H9 (cell line): ENCODE results near the gene B3GALT4. TPM values are rescaled to one million over a fixed set of nuclear protein-coding genes. Genes with fewer than 3 reads are reported as not detected.

ENCODE experiments used
- DNase-seq: peaks from one replicate; pipeline ENCODE4 v3.0.0-alpha.2; 2017
- H2AFZ ChIP-seq: one replicate; pipeline ENCODE4 v1.6.1; 2013; ENCODE audit warnings: mild to moderate bottlenecking, low read length, control low read depth, moderate library complexity
- H2AK5ac ChIP-seq: 2 replicates; pipeline ENCODE4 v1.6.1; 2013; ENCODE audit warnings: low read length, control low read depth, mixed read lengths; ENCODE audit not compliant: insufficient read length
- H2BK120ac ChIP-seq: one replicate; pipeline ENCODE4 v1.6.1; 2013; ENCODE audit warnings: low read depth, mild to moderate bottlenecking, low read length, control low read depth, inconsistent platforms; ENCODE audit not compliant: poor library complexity, severe bottlenecking
- H2BK12ac ChIP-seq: 2 replicates; pipeline ENCODE4 v1.6.1; 2013; ENCODE audit warnings: low read length, control low read depth, mixed read lengths, low read depth; ENCODE audit not compliant: insufficient read length
- H2BK15ac ChIP-seq: 2 replicates; pipeline ENCODE4 v1.6.1; 2013; ENCODE audit warnings: low read depth, low read length, control low read depth
- H2BK20ac ChIP-seq: one replicate; pipeline ENCODE4 v1.6.1; 2013; ENCODE audit warnings: low read depth, mild to moderate bottlenecking, low read length, control low read depth, inconsistent platforms; ENCODE audit not compliant: poor library complexity, severe bottlenecking
- H2BK5ac ChIP-seq: 2 replicates; pipeline ENCODE4 v1.6.1; 2013; ENCODE audit warnings: low read length, control low read depth, mixed read lengths; ENCODE audit not compliant: insufficient read length
- H3K14ac ChIP-seq: 2 replicates; pipeline ENCODE4 v1.6.1; 2013; ENCODE audit warnings: low read length, control low read depth; ENCODE audit not compliant: insufficient read depth
- H3K18ac ChIP-seq: 2 replicates; pipeline ENCODE4 v1.6.1; 2013; ENCODE audit warnings: low read depth, mild to moderate bottlenecking, mixed read lengths, low read length, control low read depth; ENCODE audit not compliant: insufficient read length
- H3K23ac ChIP-seq: 2 replicates; pipeline ENCODE4 v1.6.1; 2013; ENCODE audit warnings: low read length, control low read depth, mixed read lengths, low read depth; ENCODE audit not compliant: insufficient read length
- H3K23me2 ChIP-seq: 2 replicates; pipeline ENCODE4 v1.6.1; 2013; ENCODE audit warnings: low read depth, mild to moderate bottlenecking, mixed read lengths, low read length, control low read depth; ENCODE audit not compliant: insufficient read length, poor library complexity, severe bottlenecking
- H3K27ac ChIP-seq: 2 replicates; pipeline ENCODE4 v1.5.1; 2013; ENCODE audit warnings: low read length, control low read depth, mixed read lengths, low read depth; ENCODE audit not compliant: insufficient read length
- H3K27me3 ChIP-seq: 2 replicates; pipeline ENCODE4 v1.6.1; 2013; ENCODE audit warnings: low read length, control low read depth, inconsistent platforms; ENCODE audit not compliant: insufficient read depth
- H3K4ac ChIP-seq: 2 replicates; pipeline ENCODE4 v1.6.1; 2013; ENCODE audit warnings: low read depth, mild to moderate bottlenecking, control low read depth, inconsistent platforms, low read length, moderate library complexity
- H3K4me1 ChIP-seq: 2 replicates; pipeline ENCODE4 v1.6.1; 2013; ENCODE audit warnings: low read length, control low read depth, inconsistent platforms; ENCODE audit not compliant: insufficient read depth
- H3K4me2 ChIP-seq: 2 replicates; pipeline ENCODE4 v1.6.1; 2013; ENCODE audit warnings: low read length, control low read depth, mixed read lengths; ENCODE audit not compliant: insufficient read length, insufficient read depth
- H3K56ac ChIP-seq: 2 replicates; pipeline ENCODE4 v1.6.1; 2013; ENCODE audit warnings: low read depth, mild to moderate bottlenecking, mixed read lengths, low read length, control low read depth; ENCODE audit not compliant: insufficient read length
- H3K79me1 ChIP-seq: 2 replicates; pipeline ENCODE4 v1.6.1; 2013; ENCODE audit warnings: low read depth, mild to moderate bottlenecking, moderate library complexity, low read length, control low read depth, inconsistent platforms; ENCODE audit not compliant: insufficient read depth, poor library complexity, severe bottlenecking
- H3K79me2 ChIP-seq: 2 replicates; pipeline ENCODE4 v1.6.1; 2013; ENCODE audit warnings: low read length, control low read depth, inconsistent platforms; ENCODE audit not compliant: insufficient read depth
- H3K9ac ChIP-seq: 2 replicates; pipeline ENCODE4 v1.6.1; 2013; ENCODE audit warnings: low read length, control low read depth, mixed read lengths; ENCODE audit not compliant: insufficient read length; ENCODE audit errors: extremely low read depth
- H3K9me3 ChIP-seq: one replicate; pipeline ENCODE4 v1.6.1; 2013; ENCODE audit warnings: low read depth, low read length, inconsistent platforms; ENCODE audit not compliant: control insufficient read depth
- H3T11ph ChIP-seq: one replicate; pipeline ENCODE4 v1.6.1; 2013; ENCODE audit warnings: mild to moderate bottlenecking, low read length, control low read depth, inconsistent platforms
- H4K20me1 ChIP-seq: one replicate; pipeline ENCODE4 v1.6.1; 2013; ENCODE audit not compliant: control insufficient read depth, insufficient read length, insufficient read depth
- H4K5ac ChIP-seq: 2 replicates; pipeline ENCODE4 v1.6.1; 2013; ENCODE audit warnings: low read depth, mild to moderate bottlenecking, mixed read lengths, low read length, control low read depth; ENCODE audit not compliant: insufficient read length
- H4K8ac ChIP-seq: replicated peaks from 2 replicates; pipeline ENCODE4 v1.6.1; 2013; ENCODE audit warnings: low read length, control low read depth, mixed read lengths, low read depth; ENCODE audit not compliant: insufficient read length
- H4K91ac ChIP-seq: 2 replicates; pipeline ENCODE4 v1.6.1; 2013; ENCODE audit warnings: low read depth, mild to moderate bottlenecking, moderate library complexity, mixed read lengths, low read length, control low read depth; ENCODE audit not compliant: insufficient read length
- H3K27ac Mint-ChIP-seq, 3 experiments: 2 replicates in 2 of 3; 3 replicates in 1 of 3; pipeline ENCODE4 v1.8.0; 2020 to 2021; ENCODE audit warnings: mixed read lengths in 3 of 3, mild to moderate bottlenecking in 1 of 3, moderate library complexity in 1 of 3
- H3K27me3 Mint-ChIP-seq: 2 replicates; pipeline ENCODE4 v1.8.0; 2021; ENCODE audit warnings: low read depth, mild to moderate bottlenecking, moderate library complexity, mixed read lengths
- H3K36me3 Mint-ChIP-seq, 3 experiments: 2 replicates in 2 of 3; 3 replicates in 1 of 3; pipeline ENCODE4 v1.8.0; 2020 to 2021; ENCODE audit warnings: low read depth in 3 of 3, mixed read lengths in 3 of 3; ENCODE audit not compliant: insufficient read depth in 1 of 3
- H3K4me1 Mint-ChIP-seq, 2 experiments: 2 replicates each; pipeline ENCODE4 v1.8.0; 2020; ENCODE audit warnings: mixed read lengths in 2 of 2
- H3K4me3 Mint-ChIP-seq, 2 experiments: 2 replicates in 1 of 2; 3 replicates in 1 of 2; pipeline ENCODE4 v1.8.0; 2020 to 2021; ENCODE audit warnings: mild to moderate bottlenecking in 2 of 2, mixed read lengths in 2 of 2, moderate library complexity in 1 of 2
- H3K9me3 Mint-ChIP-seq, 2 experiments: 2 replicates in 1 of 2; 3 replicates in 1 of 2; pipeline ENCODE4 v1.8.0; 2020; ENCODE audit warnings: mild to moderate bottlenecking in 2 of 2, mixed read lengths in 2 of 2, moderate library complexity in 1 of 2
- CTCF ChIP-seq: fragments of 200-600 bp; sonication (generic); conservative IDR thresholded peaks from 3 replicates; pipeline ENCODE4 v1.8.0; 2021; ENCODE audit warnings: antibody characterized with exemption, mild to moderate bottlenecking
- WGBS: extraction: QIAGEN DNeasy Blood & Tissue Kit; methylation state at CpG from one replicate; pipeline ENCODE4 v1.1.7; 2013; ENCODE audit warnings: missing lambda C conversion rate, low lambda C conversion rate, mixed read lengths; ENCODE audit not compliant: insufficient read length; ENCODE audit errors: extremely low coverage; 5-methylcytosine and 5-hydroxymethylcytosine counted together
- total RNA-seq: library from RNA; stranded (reverse); gene quantifications from 2 replicates; pipeline ENCODE4 v1.2.1, GENCODE V29; 2021

The B3GALT4 gene
- total RNA-seq, 1 experiment from 2014 or later = 3.2 TPM

GRCh38 chr6:33305052-33305451 is 28.1 kb downstream of the B3GALT4 start:
- Histone ChIP-seq H3K27ac (no peak overlapping the region), H3K79me1 (no peaks in the 10 kb centered on the region), H2AK5ac (no peak overlapping the region), H2AFZ (no peak overlapping the region), H3K79me2 (peaks cover 3% of the 10 kb centered on the region; the same call in 1 of the 2 replicates), H3K23me2 (peaks cover under 1% of the 10 kb centered on the region), H3K27me3 (no peaks in the 10 kb centered on the region), H3K9ac (no peak overlapping the region), H3K14ac (no peak overlapping the region), H2BK15ac (no peak overlapping the region), H3K4me1 (no peaks in the 10 kb centered on the region), H3K9me3 (no peaks in the 10 kb centered on the region), H3K18ac (no peak overlapping the region), H4K20me1 (no peaks in the 10 kb centered on the region), H4K8ac (no peak overlapping the region), H3K4ac (no peak overlapping the region), H4K91ac (no peak overlapping the region), H3K56ac (no peak overlapping the region), H3K4me2 (no peak overlapping the region), H2BK120ac (no peak overlapping the region), H3T11ph (no peak overlapping the region), H2BK20ac (no peak overlapping the region), H3K23ac (no peak overlapping the region), H2BK12ac (no peak overlapping the region), H2BK5ac (no peak overlapping the region), H4K5ac (no peak overlapping the region)
- no peak overlapping the region for H3K27ac Mint-ChIP-seq
- H3K36me3 Mint-ChIP-seq = peaks cover 0 to 17% (median 5%) of the 10 kb centered on the region in 3 experiments; a peak in 5 of 7 replicates
- H3K4me1 Mint-ChIP-seq = peaks cover 3 to 7% of the 10 kb centered on the region in 2 experiments; a peak in 3 of 4 replicates
- no peaks in the 10 kb centered on the region; the same call in 1 of the 2 replicates for H3K27me3 Mint-ChIP-seq
- no peaks in the 10 kb centered on the region for H3K9me3 Mint-ChIP-seq
- no CpG with 5 or more reads among the region's 8 CpGs for WGBS
- H3K4me3 Mint-ChIP-seq = no peak overlapping the region; a peak in 1 of 5 replicates
- DNase-seq = no peak
- no peak for TF ChIP-seq CTCF
